ENCODE measurements around the gene SLC6A6.

SLC6A6 gene

GRCh38 chr3:14503706-14504065 lies 101.3 kb downstream of the SLC6A6 start:
- Histone ChIP-seq H4K8ac (ENCODE audit: low read depth, low read length) (no peak overlapping the region), H3K36me3 (ENCODE audit: control insufficient read depth in 1 of 2, insufficient read depth in 2 of 2, low read length in 2 of 2) (no peaks in the 10 kb centered on the region), H2BK12ac (ENCODE audit: low read length) (no peak overlapping the region), H3K4ac (ENCODE audit: low read depth, low read length) (no peak overlapping the region), H3K18ac (ENCODE audit: low read length) (no peak overlapping the region), H3K27ac (ENCODE audit: low read depth, low read length) (no peak overlapping the region), H3K4me1 (ENCODE audit: control insufficient read depth in 1 of 2, insufficient read depth in 2 of 2, low read length in 2 of 2) (no peaks in the 10 kb centered on the region), H4K12ac (ENCODE audit: low read depth, low read length) (no peak overlapping the region), H3K79me1 (ENCODE audit: low read length) (no peaks in the 10 kb centered on the region), H2BK120ac (ENCODE audit: insufficient read depth, low read length, poor library complexity) (no peak overlapping the region), H2AFZ (ENCODE audit: insufficient read depth, low read length, poor library complexity) (no peak overlapping the region), H3K14ac (ENCODE audit: low read length) (no peak overlapping the region), H4K91ac (ENCODE audit: low read depth, low read length) (no peak overlapping the region), H2AK5ac (ENCODE audit: low read length) (no peak overlapping the region), H3K27me3 (ENCODE audit: insufficient read depth, low read length) (no peaks in the 10 kb centered on the region), H2BK5ac (ENCODE audit: low read depth, low read length, poor library complexity) (no peak overlapping the region), H3K9ac (ENCODE audit: low read length) (no peak overlapping the region), H3K4me3 (ENCODE audit: low read depth, low read length) (no peak overlapping the region), H3K9me3 (ENCODE audit: insufficient read depth, low read depth, low read length) (peaks cover 6% of the 10 kb centered on the region), H3K79me2 (ENCODE audit: control insufficient read depth, insufficient read depth, low read length, poor library complexity) (no peaks in the 10 kb centered on the region), H3K4me2 (ENCODE audit: low read length) (no peak overlapping the region), H3K23ac (ENCODE audit: low read length) (no peak overlapping the region)
- no peak for DNase-seq
- no CpG with 5 or more reads among the region's 20 CpGs for WGBS (ENCODE audit: extremely low coverage, insufficient coverage, insufficient read length)

GRCh38 chr3:14505001-14505802 lies 102.8 kb downstream of the SLC6A6 start:
- Histone ChIP-seq H3K27ac (ENCODE audit: low read depth, low read length) (no peak overlapping the region), H3K18ac (ENCODE audit: low read length) (no peak overlapping the region), H3K79me1 (ENCODE audit: low read length) (no peaks in the 10 kb centered on the region), H3K4me3 (ENCODE audit: low read depth, low read length) (no peak overlapping the region), H2AFZ (ENCODE audit: insufficient read depth, low read length, poor library complexity) (no peak overlapping the region), H2BK120ac (ENCODE audit: insufficient read depth, low read length, poor library complexity) (no peak overlapping the region), H3K4ac (ENCODE audit: low read depth, low read length) (no peak overlapping the region), H3K14ac (ENCODE audit: low read length) (no peak overlapping the region), H2BK5ac (ENCODE audit: low read depth, low read length, poor library complexity) (no peak overlapping the region), H3K9ac (ENCODE audit: low read length) (no peak overlapping the region), H3K4me1 (ENCODE audit: control insufficient read depth in 1 of 2, insufficient read depth in 2 of 2, low read length in 2 of 2) (no peaks in the 10 kb centered on the region), H3K36me3 (ENCODE audit: control insufficient read depth in 1 of 2, insufficient read depth in 2 of 2, low read length in 2 of 2) (no peaks in the 10 kb centered on the region), H3K27me3 (ENCODE audit: insufficient read depth, low read length) (no peaks in the 10 kb centered on the region), H2BK12ac (ENCODE audit: low read length) (no peak overlapping the region), H3K23ac (ENCODE audit: low read length) (no peak overlapping the region), H2AK5ac (ENCODE audit: low read length) (no peak overlapping the region), H4K8ac (ENCODE audit: low read depth, low read length) (no peak overlapping the region), H4K91ac (ENCODE audit: low read depth, low read length) (no peak overlapping the region), H3K79me2 (ENCODE audit: control insufficient read depth, insufficient read depth, low read length, poor library complexity) (no peaks in the 10 kb centered on the region), H3K9me3 (ENCODE audit: insufficient read depth, low read depth, low read length) (peaks cover 6% of the 10 kb centered on the region), H3K4me2 (ENCODE audit: low read length) (no peak overlapping the region), H4K12ac (ENCODE audit: low read depth, low read length) (no peak overlapping the region)
- WGBS (ENCODE audit: extremely low coverage, insufficient coverage, insufficient read length): no CpG with 5 or more reads among the region's 22 CpGs
- DNase-seq: no peak

GRCh38 chr3:14505803-14506500 lies 103.5 kb downstream of the SLC6A6 start:
- Histone ChIP-seq H3K79me1 (ENCODE audit: low read length) (no peaks in the 10 kb centered on the region), H3K4me3 (ENCODE audit: low read depth, low read length) (no peak overlapping the region), H2AFZ (ENCODE audit: insufficient read depth, low read length, poor library complexity) (no peak overlapping the region), H2BK120ac (ENCODE audit: insufficient read depth, low read length, poor library complexity) (no peak overlapping the region), H3K18ac (ENCODE audit: low read length) (no peak overlapping the region), H3K9ac (ENCODE audit: low read length) (no peak overlapping the region), H4K91ac (ENCODE audit: low read depth, low read length) (no peak overlapping the region), H3K27ac (ENCODE audit: low read depth, low read length) (no peak overlapping the region), H3K36me3 (ENCODE audit: control insufficient read depth in 1 of 2, insufficient read depth in 2 of 2, low read length in 2 of 2) (no peaks in the 10 kb centered on the region), H3K14ac (ENCODE audit: low read length) (no peak overlapping the region), H3K4me2 (ENCODE audit: low read length) (no peak overlapping the region), H2AK5ac (ENCODE audit: low read length) (no peak overlapping the region), H3K23ac (ENCODE audit: low read length) (no peak overlapping the region), H4K12ac (ENCODE audit: low read depth, low read length) (no peak overlapping the region), H2BK12ac (ENCODE audit: low read length) (no peak overlapping the region), H3K4me1 (ENCODE audit: control insufficient read depth in 1 of 2, insufficient read depth in 2 of 2, low read length in 2 of 2) (no peaks in the 10 kb centered on the region), H3K4ac (ENCODE audit: low read depth, low read length) (no peak overlapping the region), H2BK5ac (ENCODE audit: low read depth, low read length, poor library complexity) (no peak overlapping the region), H3K27me3 (ENCODE audit: insufficient read depth, low read length) (no peaks in the 10 kb centered on the region), H3K9me3 (ENCODE audit: insufficient read depth, low read depth, low read length) (peaks cover 6% of the 10 kb centered on the region), H4K8ac (ENCODE audit: low read depth, low read length) (no peak overlapping the region), H3K79me2 (ENCODE audit: control insufficient read depth, insufficient read depth, low read length, poor library complexity) (no peaks in the 10 kb centered on the region)
- no peak for DNase-seq
- no CpG with 5 or more reads among the region's 16 CpGs for WGBS (ENCODE audit: extremely low coverage, insufficient coverage, insufficient read length)

- Histone ChIP-seq H2AK5ac (ENCODE audit: low read length) (no peak overlapping the region), H3K4me3 (ENCODE audit: low read depth, low read length) (no peak overlapping the region), H3K36me3 (ENCODE audit: control insufficient read depth in 1 of 2, insufficient read depth in 2 of 2, low read length in 2 of 2) (no peaks in the 10 kb centered on the region), H3K23ac (ENCODE audit: low read length) (no peak overlapping the region), H2AFZ (ENCODE audit: insufficient read depth, low read length, poor library complexity) (no peak overlapping the region), H4K8ac (ENCODE audit: low read depth, low read length) (no peak overlapping the region), H3K4me1 (ENCODE audit: control insufficient read depth in 1 of 2, insufficient read depth in 2 of 2, low read length in 2 of 2) (no peaks in the 10 kb centered on the region), H3K4me2 (ENCODE audit: low read length) (no peak overlapping the region), H4K91ac (ENCODE audit: low read depth, low read length) (no peak overlapping the region), H3K18ac (ENCODE audit: low read length) (no peak overlapping the region), H3K79me1 (ENCODE audit: low read length) (no peaks in the 10 kb centered on the region), H2BK12ac (ENCODE audit: low read length) (no peak overlapping the region), H3K9me3 (ENCODE audit: insufficient read depth, low read depth, low read length) (peaks cover 6% of the 10 kb centered on the region), H3K9ac (ENCODE audit: low read length) (no peak overlapping the region), H3K27me3 (ENCODE audit: insufficient read depth, low read length) (no peaks in the 10 kb centered on the region), H3K4ac (ENCODE audit: low read depth, low read length) (no peak overlapping the region), H4K12ac (ENCODE audit: low read depth, low read length) (no peak overlapping the region), H3K79me2 (ENCODE audit: control insufficient read depth, insufficient read depth, low read length, poor library complexity) (no peaks in the 10 kb centered on the region), H3K27ac (ENCODE audit: low read depth, low read length) (no peak overlapping the region), H3K14ac (ENCODE audit: low read length) (no peak overlapping the region), H2BK120ac (ENCODE audit: insufficient read depth, low read length, poor library complexity) (no peak overlapping the region), H2BK5ac (ENCODE audit: low read depth, low read length, poor library complexity) (no peak overlapping the region)
- no CpG with 5 or more reads among the region's 15 CpGs for WGBS (ENCODE audit: extremely low coverage, insufficient coverage, insufficient read length)
- DNase-seq: no peak
Measured at GRCh38 chr3:14506626-14507304, 104.4 kb downstream of the SLC6A6 start.
